HepG2 (cell line): ENCODE results near the gene PPM1K.

Experiments
- ELF1 ChIP-seq: sonication (generic); formaldehyde crosslinking; IDR thresholded peaks from 2 replicates; pipeline ENCODE4 v1.4.0; 2020; ENCODE audit warnings: missing genetic modification reagents
- PAF1 ChIP-seq: IDR thresholded peaks from 2 replicates; pipeline ENCODE4 v1.6.1; 2016; ENCODE audit warnings: missing genetic modification reagents, missing compliant biosample characterization
- SUZ12 ChIP-seq: fragments of 150-350 bp; IDR thresholded peaks from 2 replicates; pipeline ENCODE4 v1.6.1; 2014; ENCODE audit warnings: low read depth, low read length
- ZNF510 ChIP-seq: sonication (generic); formaldehyde crosslinking; IDR thresholded peaks from 2 replicates; pipeline ENCODE4 v1.4.0; 2020; ENCODE audit warnings: low read depth, mild to moderate bottlenecking, missing genetic modification reagents
- ZNF768 ChIP-seq: sonication (generic); formaldehyde crosslinking; IDR thresholded peaks from 2 replicates; pipeline ENCODE4 v1.4.0; 2020; ENCODE audit warnings: missing genetic modification reagents
- TF ChIP-seq, protein P1 (sequence below): sonication (generic); formaldehyde crosslinking; IDR thresholded peaks from 2 replicates; pipeline ENCODE4 v1.5.0; 2020; ENCODE audit warnings: mild to moderate bottlenecking, missing genetic modification reagents, moderate library complexity
- TF ChIP-seq, protein P2 (sequence below), 2 experiments: IDR thresholded peaks; 2 replicates each; pipeline ENCODE4 v1.6.1; 2011 to 2012; ENCODE audit warnings: low read length in 2 of 2, borderline replicate concordance in 1 of 2, low read depth in 1 of 2, mild to moderate bottlenecking in 1 of 2, moderate library complexity in 1 of 2

DNA sequence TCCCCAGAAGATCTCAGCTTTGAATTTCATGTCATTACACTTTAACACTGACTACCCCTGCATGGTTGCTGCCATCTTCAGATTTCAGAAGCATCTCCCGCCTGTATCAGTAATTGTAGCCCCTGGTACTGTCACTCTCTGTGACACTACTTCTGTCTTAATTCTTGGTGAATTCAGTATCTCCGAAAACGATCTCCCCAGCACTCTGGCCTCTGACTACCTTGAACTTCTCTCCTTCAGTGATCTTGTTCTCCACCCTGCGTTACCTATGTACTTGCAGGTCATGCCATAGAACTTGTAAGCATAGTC is 72.2 kb downstream of the PPM1K start:
- TF ChIP-seq ZNF768 (CRISPR knock-in tag) (no peak), PAF1 (CRISPR knock-in tag) (no peak), ZNF510 (CRISPR knock-in tag) (no peak), SUZ12 (no peak), ELF1 (CRISPR knock-in tag) (no peak)
- TF ChIP-seq, protein P1, sequence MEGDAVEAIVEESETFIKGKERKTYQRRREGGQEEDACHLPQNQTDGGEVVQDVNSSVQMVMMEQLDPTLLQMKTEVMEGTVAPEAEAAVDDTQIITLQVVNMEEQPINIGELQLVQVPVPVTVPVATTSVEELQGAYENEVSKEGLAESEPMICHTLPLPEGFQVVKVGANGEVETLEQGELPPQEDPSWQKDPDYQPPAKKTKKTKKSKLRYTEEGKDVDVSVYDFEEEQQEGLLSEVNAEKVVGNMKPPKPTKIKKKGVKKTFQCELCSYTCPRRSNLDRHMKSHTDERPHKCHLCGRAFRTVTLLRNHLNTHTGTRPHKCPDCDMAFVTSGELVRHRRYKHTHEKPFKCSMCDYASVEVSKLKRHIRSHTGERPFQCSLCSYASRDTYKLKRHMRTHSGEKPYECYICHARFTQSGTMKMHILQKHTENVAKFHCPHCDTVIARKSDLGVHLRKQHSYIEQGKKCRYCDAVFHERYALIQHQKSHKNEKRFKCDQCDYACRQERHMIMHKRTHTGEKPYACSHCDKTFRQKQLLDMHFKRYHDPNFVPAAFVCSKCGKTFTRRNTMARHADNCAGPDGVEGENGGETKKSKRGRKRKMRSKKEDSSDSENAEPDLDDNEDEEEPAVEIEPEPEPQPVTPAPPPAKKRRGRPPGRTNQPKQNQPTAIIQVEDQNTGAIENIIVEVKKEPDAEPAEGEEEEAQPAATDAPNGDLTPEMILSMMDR (CRISPR knock-in tag): no peak
- TF ChIP-seq, protein P2, sequence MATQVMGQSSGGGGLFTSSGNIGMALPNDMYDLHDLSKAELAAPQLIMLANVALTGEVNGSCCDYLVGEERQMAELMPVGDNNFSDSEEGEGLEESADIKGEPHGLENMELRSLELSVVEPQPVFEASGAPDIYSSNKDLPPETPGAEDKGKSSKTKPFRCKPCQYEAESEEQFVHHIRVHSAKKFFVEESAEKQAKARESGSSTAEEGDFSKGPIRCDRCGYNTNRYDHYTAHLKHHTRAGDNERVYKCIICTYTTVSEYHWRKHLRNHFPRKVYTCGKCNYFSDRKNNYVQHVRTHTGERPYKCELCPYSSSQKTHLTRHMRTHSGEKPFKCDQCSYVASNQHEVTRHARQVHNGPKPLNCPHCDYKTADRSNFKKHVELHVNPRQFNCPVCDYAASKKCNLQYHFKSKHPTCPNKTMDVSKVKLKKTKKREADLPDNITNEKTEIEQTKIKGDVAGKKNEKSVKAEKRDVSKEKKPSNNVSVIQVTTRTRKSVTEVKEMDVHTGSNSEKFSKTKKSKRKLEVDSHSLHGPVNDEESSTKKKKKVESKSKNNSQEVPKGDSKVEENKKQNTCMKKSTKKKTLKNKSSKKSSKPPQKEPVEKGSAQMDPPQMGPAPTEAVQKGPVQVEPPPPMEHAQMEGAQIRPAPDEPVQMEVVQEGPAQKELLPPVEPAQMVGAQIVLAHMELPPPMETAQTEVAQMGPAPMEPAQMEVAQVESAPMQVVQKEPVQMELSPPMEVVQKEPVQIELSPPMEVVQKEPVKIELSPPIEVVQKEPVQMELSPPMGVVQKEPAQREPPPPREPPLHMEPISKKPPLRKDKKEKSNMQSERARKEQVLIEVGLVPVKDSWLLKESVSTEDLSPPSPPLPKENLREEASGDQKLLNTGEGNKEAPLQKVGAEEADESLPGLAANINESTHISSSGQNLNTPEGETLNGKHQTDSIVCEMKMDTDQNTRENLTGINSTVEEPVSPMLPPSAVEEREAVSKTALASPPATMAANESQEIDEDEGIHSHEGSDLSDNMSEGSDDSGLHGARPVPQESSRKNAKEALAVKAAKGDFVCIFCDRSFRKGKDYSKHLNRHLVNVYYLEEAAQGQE (IDR thresholded peaks at IDR 0.05; ENCODE audit: borderline replicate concordance in 1 of 2, low read depth in 1 of 2, low read length in 2 of 2): no peak
